Omental fat pad (tissue), 4 donors: ENCODE results near the gene GSTT2. TPM values are rescaled to one million over a fixed set of nuclear protein-coding genes. Genes with fewer than 3 reads are reported as not detected.
A peak's percentile ranks its signal among the peaks of the same experiment; 100 is the strongest.

Source experiments
- ATAC-seq: fragments of 150-250 bp; one replicate; pipeline ENCODE4 v1.9.1; 2016; ENCODE audit warnings: mild to moderate bottlenecking, moderate library complexity; ENCODE audit not compliant: low FRiP score
- DNase-seq: peaks from one replicate; pipeline ENCODE4 v3.0.0-alpha.2; 2019; ENCODE audit warnings: low spot score
- CTCF ChIP-seq, 3 donors: fragments of 450-650 bp; IDR thresholded peaks; one replicate each; pipeline ENCODE4 v1.5.1; 2016 to 2017; ENCODE audit warnings: antibody characterized with exemption in 3 of 3, mild to moderate bottlenecking in 3 of 3, moderate library complexity in 2 of 3
- total RNA-seq, 4 donors: library from RNA; depleted of rRNA; stranded (reverse); fragments of >200 nt; gene quantifications; one replicate each; pipeline ENCODE4 v1.1.0, GENCODE V29; 2016

The GSTT2 gene
- total RNA-seq, 4 donors from 2014 or later = not detected

GRCh38 chr22:24008381-24009226, 28.7 kb downstream of the GSTT2 start:
- DNase-seq (no peak), ATAC-seq (no peak)
- TF ChIP-seq CTCF (IDR thresholded peaks at IDR 0.05) = no peak

GRCh38 chr22:24009227-24010017, 29.5 kb downstream of the GSTT2 start:
- TF ChIP-seq CTCF (IDR thresholded peaks at IDR 0.05) = no peak
- ATAC-seq (no peak), DNase-seq (no peak)

GRCh38 chr22:24010018-24010391, 30.1 kb downstream of the GSTT2 start:
- no peak for TF ChIP-seq CTCF (IDR thresholded peaks at IDR 0.05)
- ATAC-seq (no peak), DNase-seq (no peak)

GRCh38 chr22:24011735-24012068, 31.8 kb downstream of the GSTT2 start:
- DNase-seq (no peak), ATAC-seq (peak; percentile 6)
- no peak for TF ChIP-seq CTCF (IDR thresholded peaks at IDR 0.05)

- ATAC-seq = no peak
- no peak for DNase-seq
- no peak for TF ChIP-seq CTCF (IDR thresholded peaks at IDR 0.05)
These were observed 36.2 kb downstream of the GSTT2 start for GRCh38 chr22:24016156-24016555.

- DNase-seq (no peak), ATAC-seq (no peak)
- no peak for TF ChIP-seq CTCF (IDR thresholded peaks at IDR 0.05)
These were observed 41.4 kb downstream of the GSTT2 start for GRCh38 chr22:24021304-24021703.
